ENCODE measurements around the gene DRAM1.

DNA sequence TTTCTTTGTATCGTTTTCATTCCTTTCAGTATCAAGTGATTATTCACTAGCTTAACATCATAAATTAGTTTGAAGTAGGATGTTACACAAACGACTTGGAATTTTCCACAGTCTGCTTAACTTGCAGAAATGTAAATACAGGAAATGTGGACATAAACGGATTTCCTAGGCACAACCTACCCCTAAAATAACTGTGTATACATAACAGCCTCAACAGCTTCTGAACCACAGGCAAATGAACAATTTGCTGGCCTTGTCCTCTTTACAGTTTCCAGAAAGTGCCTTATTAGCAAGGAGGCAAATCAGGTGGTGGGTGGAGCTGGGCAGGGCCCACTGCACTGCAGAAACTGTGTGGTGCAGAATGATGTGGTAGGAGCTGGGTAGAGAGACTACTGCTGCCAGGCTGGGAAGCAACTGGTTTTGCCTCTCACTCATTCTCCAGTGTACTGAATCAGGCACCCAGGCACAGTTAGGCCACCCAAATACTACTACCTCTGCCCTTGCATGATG lies 14.1 kb downstream of the DRAM1 start:
- TF ChIP-seq CTCF (conservative IDR thresholded peaks at IDR 0.05 in 1 of 2, IDR thresholded peaks at IDR 0.05 in 1 of 2; ENCODE audit: low read depth in 1 of 2, low read length in 2 of 2) (no peak), EZH2 (IDR thresholded peaks at IDR 0.05; ENCODE audit: low read length, missing control alignments) (no peak)

Data from fibroblast of lung (primary cell).